Limb (tissue), 2 donors: ENCODE results near the gene KAT2B.
"Not testable (repeated sequence)": the region's sequence is repeated elsewhere in the genome, so short reads cannot be mapped to it uniquely, and the experiment has no call there.

Experiments used
- DNase-seq, 2 donors: peaks; one replicate each; pipeline ENCODE4 v3.0.0-alpha.2; 2016; ENCODE audit errors: extremely low spot score in 2 of 2

Gene KAT2B

DNA sequence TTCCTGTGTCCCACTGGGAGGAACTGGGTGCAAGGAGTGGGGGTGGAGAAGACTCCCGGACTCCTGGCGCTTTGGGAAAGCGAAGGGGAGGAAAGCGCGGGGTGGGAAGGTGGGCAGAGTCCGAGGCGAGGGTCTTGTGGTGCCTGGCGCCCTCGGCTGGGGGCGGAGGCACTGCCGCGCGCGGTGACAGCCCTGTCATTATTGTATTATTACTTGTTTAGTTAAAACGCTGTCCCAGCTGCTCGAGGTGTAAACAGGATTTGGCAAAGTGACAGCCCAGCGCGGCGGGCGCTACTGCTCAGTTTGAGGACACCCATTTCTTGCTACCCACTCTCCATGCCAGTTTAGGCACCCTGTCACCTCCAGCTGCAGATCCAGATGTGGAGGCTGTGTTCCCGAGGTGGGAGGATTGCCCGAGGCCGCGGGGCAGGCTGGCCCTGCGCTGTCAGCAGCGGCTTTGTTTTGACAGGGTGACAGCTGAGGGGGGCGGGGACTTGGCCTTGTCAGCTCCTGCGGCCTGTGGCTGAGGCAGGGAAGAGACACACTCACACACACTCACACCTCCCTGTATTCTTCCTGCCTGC is 1.0 kb downstream of the KAT2B start:
- DNase-seq = peak; percentile 72 to 84

- no peak for DNase-seq
Observed at GRCh38 chr3:20042331-20042730, 2.1 kb downstream of the KAT2B start.

DNA sequence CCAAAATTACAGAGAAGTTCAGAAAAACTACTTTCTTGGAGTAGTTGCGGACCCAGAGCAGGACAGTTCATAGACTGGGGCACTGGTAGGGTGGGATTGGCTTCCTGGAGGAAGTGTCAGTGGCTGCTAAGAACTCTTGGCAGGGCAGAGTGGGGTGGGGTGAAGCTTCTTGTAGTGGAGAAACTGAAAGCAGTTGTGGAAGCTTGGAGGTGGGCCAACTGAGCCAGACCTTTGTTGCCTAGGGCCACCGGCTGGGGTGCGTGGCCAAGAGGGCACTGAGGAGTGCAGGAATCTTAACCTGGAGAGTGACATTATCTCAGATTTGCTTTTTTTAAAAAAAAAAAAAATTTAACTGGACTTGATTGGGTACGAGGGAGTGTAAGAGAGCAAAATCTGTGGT is 3.1 kb downstream of the KAT2B start:
- no peak for DNase-seq

DNA sequence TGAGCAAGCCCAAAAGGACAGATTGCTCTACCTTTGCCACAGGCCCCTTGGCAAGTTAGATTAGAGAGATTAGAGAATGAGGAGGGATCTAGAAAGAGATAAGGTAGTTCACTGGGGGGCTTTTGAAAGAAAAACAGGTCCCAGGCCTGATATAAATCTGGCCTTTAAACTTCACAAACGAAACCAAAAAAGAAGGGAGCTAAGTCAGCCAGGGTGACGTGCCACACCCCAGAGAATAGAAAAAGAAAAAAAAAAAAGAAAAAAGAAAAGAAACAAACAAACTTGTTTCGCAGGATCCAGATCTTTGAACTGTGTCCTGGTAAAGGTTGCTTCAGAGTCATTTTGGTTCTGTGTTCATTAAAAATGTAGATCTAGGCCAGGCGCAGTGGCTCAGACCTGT is 3.6 kb downstream of the KAT2B start:
- no peak for DNase-seq

- not testable (repeated sequence) for DNase-seq
Observed at GRCh38 chr3:20045141-20045540, 4.9 kb downstream of the KAT2B start.

DNA sequence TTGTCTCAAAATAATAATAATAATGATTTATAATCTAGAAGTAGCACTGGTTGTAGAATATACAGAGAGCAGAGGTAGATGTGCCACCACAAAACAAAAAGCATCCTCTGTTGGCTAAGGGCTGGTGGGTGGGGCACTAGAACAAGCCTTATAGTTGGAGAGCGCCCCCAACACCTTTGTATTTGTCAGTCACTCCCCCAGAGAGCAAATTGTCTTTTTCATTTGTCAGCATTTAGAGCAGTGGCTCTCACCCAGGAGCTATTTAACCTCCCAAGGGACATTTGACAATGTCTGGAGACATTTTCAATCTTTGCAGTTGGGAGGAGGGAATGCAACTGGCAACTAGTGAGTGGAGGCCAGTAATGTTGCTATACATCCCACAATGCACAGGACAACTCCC is 6.3 kb downstream of the KAT2B start:
- no peak for DNase-seq

GRCh38 chr3:20047341-20047779 is 7.1 kb downstream of the KAT2B start:
- no peak for DNase-seq

- no peak for DNase-seq
Observed at GRCh38 chr3:20047976-20048883, 8.0 kb downstream of the KAT2B start.

DNA sequence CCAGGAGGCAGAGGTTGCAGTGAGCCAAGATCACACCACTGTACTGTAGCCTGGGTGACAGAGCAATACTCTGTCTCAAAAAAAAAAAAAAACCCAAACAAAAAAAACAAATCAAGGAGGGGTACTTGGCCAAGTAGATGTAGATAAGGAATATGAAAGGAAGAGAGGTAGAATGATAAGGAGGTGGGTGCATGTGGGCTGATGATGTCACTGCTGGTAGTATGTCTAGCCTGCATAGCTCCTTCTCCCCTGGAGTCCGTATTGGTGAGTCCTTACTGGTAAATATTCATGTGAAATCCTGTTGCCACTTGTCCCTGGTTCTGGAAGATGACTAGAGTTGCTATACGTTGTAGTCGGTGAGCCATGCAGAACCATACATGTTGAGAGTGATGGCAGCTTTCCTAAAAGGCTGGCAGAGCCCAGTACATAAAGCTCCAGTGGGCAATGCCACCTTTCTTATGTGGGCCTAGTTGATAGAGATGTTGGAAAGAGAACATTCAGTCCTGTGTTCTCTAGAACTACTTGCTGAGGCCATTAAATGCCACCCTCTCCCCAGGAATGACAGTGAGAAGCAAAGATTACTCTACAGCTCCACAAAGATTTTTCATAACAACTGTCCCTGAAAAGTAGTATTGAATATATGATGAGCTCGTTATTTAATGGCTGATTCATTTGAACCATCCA is 11.0 kb downstream of the KAT2B start:
- no peak for DNase-seq

GRCh38 chr3:20052851-20053250 is 12.6 kb downstream of the KAT2B start:
- DNase-seq = peak in 1 of 2 donors; percentile 0

- DNase-seq = peak in 1 of 2 donors; percentile 25
Observed at GRCh38 chr3:20054549-20054987, 14.3 kb downstream of the KAT2B start.

GRCh38 chr3:20055020-20055775 is 15.0 kb downstream of the KAT2B start:
- no peak for DNase-seq

DNA sequence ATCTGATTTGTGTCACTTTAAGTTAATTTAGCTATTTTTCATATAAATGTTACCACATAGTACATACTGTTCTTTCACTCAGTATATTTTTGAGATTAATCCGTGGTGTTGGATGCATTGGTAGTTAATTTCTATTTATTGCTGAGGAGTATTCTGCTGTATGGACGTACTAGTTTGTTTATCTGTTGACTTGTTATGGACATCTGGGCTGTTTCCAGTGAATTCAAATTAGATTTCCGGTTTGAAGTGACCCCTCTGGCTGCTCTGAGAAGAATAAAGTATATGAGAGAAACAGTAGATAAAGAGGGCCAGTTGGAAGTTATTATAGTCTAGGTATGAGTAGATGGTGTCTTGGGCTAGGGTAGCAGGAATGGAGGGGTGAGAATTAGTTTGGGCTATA is 15.6 kb downstream of the KAT2B start:
- no peak for DNase-seq

- DNase-seq = no peak
Observed at GRCh38 chr3:20056725-20057611, 16.7 kb downstream of the KAT2B start.

GRCh38 chr3:20057612-20058180 is 17.4 kb downstream of the KAT2B start:
- DNase-seq = no peak

- no peak for DNase-seq
Observed at GRCh38 chr3:20059929-20060328, 19.7 kb downstream of the KAT2B start.

GRCh38 chr3:20060974-20061685 is 20.9 kb downstream of the KAT2B start:
- no peak for DNase-seq

- no peak for DNase-seq
Observed at GRCh38 chr3:20062996-20063395, 22.8 kb downstream of the KAT2B start.

- no peak for DNase-seq
Observed at GRCh38 chr3:20064387-20064786, 24.1 kb downstream of the KAT2B start.
